ENCODE measurements around the gene PSKH1.

Gene PSKH1

GRCh38 chr16:67868290-67868689 is 24.8 kb upstream of the PSKH1 start:
- DNase-seq, result no peak

- no peak for DNase-seq
These were observed 23.4 kb upstream of the PSKH1 start for GRCh38 chr16:67869653-67870052.

GRCh38 chr16:67871256-67871655 is 21.8 kb upstream of the PSKH1 start:
- no peak for DNase-seq

- DNase-seq, result peak in 2 of 4 experiments; percentile 1 to 18
These were observed 20.9 kb upstream of the PSKH1 start for GRCh38 chr16:67872131-67872630.

- DNase-seq, result peak; percentile 92 to 96 (median 94)
These were observed 20.2 kb upstream of the PSKH1 start, which contains the start of gene EDC4 for GRCh38 chr16:67872631-67873434. Gene EDC4, plus strand, starts transcription at chr16:67873052. Its CDS starts 210 bp downstream, at chr16:67873262.

GRCh38 chr16:67873435-67874370 is 19.4 kb upstream of the PSKH1 start:
- peak; percentile 5 to 38 (median 15) for DNase-seq

- no peak for DNase-seq
These were observed 18.7 kb upstream of the PSKH1 start for GRCh38 chr16:67874372-67874771.

- DNase-seq, result no peak
These were observed 16.0 kb upstream of the PSKH1 start for GRCh38 chr16:67877064-67877463.

- no peak for DNase-seq
These were observed 14.8 kb upstream of the PSKH1 start for GRCh38 chr16:67878232-67878631.

- no peak for DNase-seq
These were observed 14.2 kb upstream of the PSKH1 start for GRCh38 chr16:67878846-67879245.

- DNase-seq, result no peak
These were observed 13.6 kb upstream of the PSKH1 start for GRCh38 chr16:67879462-67879861.

GRCh38 chr16:67879936-67880335 is 13.1 kb upstream of the PSKH1 start:
- DNase-seq, result no peak

GRCh38 chr16:67880584-67880983 is 12.5 kb upstream of the PSKH1 start:
- no peak for DNase-seq

GRCh38 chr16:67881621-67882161 is 11.4 kb upstream of the PSKH1 start:
- DNase-seq, result no peak

GRCh38 chr16:67882374-67883145 is 10.5 kb upstream of the PSKH1 start:
- no peak for DNase-seq

GRCh38 chr16:67883146-67883871 is 9.7 kb upstream of the PSKH1 start:
- no peak for DNase-seq

GRCh38 chr16:67883872-67884261 is 9.2 kb upstream of the PSKH1 start:
- peak; percentile 52 to 82 (median 63) for DNase-seq

GRCh38 chr16:67884684-67885083 is 8.4 kb upstream of the PSKH1 start, which contains the start of gene NRN1L:
Gene NRN1L, plus strand, starts transcription at chr16:67884885. Its CDS starts 19 bp downstream, at chr16:67884904.
- DNase-seq, result no peak

GRCh38 chr16:67885545-67885944 is 7.5 kb upstream of the PSKH1 start:
- DNase-seq, result no peak

- DNase-seq, result no peak
These were observed 7.1 kb upstream of the PSKH1 start for GRCh38 chr16:67885976-67886375.

GRCh38 chr16:67886387-67886786 is 6.7 kb upstream of the PSKH1 start:
- DNase-seq, result no peak
